ENCODE results near the gene MAGEB4.

MAGEB4 gene

GRCh38 chrX:30224536-30224935 lies 17.3 kb upstream of the MAGEB4 start:
- Histone ChIP-seq H3K18ac (ENCODE audit: low read length) (no peak overlapping the region), H2AK5ac (ENCODE audit: low read depth, low read length) (no peak overlapping the region), H2BK12ac (ENCODE audit: low read length) (no peak overlapping the region), H3K4me2 (ENCODE audit: insufficient read depth, low read length, poor library complexity, severe bottlenecking) (no peak overlapping the region), H3K4me3 (ENCODE audit: low read length in 2 of 2) (no peak overlapping the region), H3K4me1 (ENCODE audit: control insufficient read depth in 2 of 2, insufficient read depth in 1 of 2, low read depth in 1 of 2, low read length in 2 of 2) (peaks cover 0 to 2% of the 10 kb centered on the region in 2 donors), H3K4ac (ENCODE audit: low read length) (no peak overlapping the region), H4K8ac (ENCODE audit: low read depth, low read length) (no peak overlapping the region), H3K9ac (ENCODE audit: low read depth, low read length, poor library complexity) (no peak overlapping the region), H2BK5ac (ENCODE audit: low read length) (no peak overlapping the region), H3K36me3 (replicated peaks in 1 of 2; ENCODE audit: control insufficient read depth in 2 of 2, insufficient read depth in 2 of 2, low read length in 2 of 2) (no peaks in the 10 kb centered on the region), H2BK120ac (ENCODE audit: low read depth, low read length) (no peak overlapping the region), H3K27ac (replicated peaks; ENCODE audit: low read length) (no peak overlapping the region), H2AFZ (ENCODE audit: low read length) (no peak overlapping the region), H4K91ac (ENCODE audit: low read depth, low read length, poor library complexity) (no peak overlapping the region), H3K23ac (ENCODE audit: low read depth, low read length, poor library complexity) (no peak overlapping the region), H3K79me1 (ENCODE audit: low read depth, low read length) (no peaks in the 10 kb centered on the region), H3K14ac (ENCODE audit: low read length) (no peak overlapping the region), H3K27me3 (ENCODE audit: control insufficient read depth in 3 of 3, insufficient read depth in 3 of 3, low read depth in 1 of 3, low read length in 3 of 3) (no peaks in the 10 kb centered on the region), H3K9me3 (replicated peaks in 1 of 2; ENCODE audit: control insufficient read depth in 2 of 2, insufficient read depth in 1 of 2, low read depth in 1 of 2, low read length in 2 of 2) (no peaks in the 10 kb centered on the region), H2BK15ac (ENCODE audit: low read length) (no peak overlapping the region)
- DNase-seq (ENCODE audit: low spot score) = no peak
- no CpG with 5 or more reads among the region's 2 CpGs for WGBS, 2 donors (ENCODE audit: extremely low coverage in 2 of 2, insufficient read length in 2 of 2, insufficient replicate concordance in 1 of 2)

DNA sequence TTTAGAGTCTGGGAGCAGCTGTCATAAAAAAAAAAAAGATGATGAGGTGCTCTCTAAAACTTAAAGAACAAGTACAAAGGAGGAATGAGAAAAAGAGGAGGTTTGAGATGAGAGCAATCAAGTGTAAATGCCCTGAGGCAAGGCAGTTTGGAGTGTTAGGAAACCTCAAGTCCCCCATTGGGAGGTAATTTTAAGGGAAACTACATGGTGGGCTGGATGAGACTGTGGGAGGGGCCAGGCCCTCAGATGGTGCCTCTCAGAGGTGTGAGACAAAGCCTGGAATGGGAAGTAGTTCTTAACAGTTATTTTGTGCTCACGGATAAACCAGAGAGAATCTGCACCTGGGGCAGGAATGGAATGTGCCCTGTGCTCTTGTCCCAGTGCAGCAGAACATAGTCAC lies 13.3 kb upstream of the MAGEB4 start:
- H2BK12ac ChIP-seq (ENCODE audit: low read length) = no peak overlapping the region
- no peaks in the 10 kb centered on the region for H3K79me1 ChIP-seq (ENCODE audit: low read depth, low read length)
- no peak overlapping the region for H3K18ac ChIP-seq (ENCODE audit: low read length)
- no peaks in the 10 kb centered on the region for H3K36me3 ChIP-seq (replicated peaks in 1 of 2; ENCODE audit: control insufficient read depth in 2 of 2, insufficient read depth in 2 of 2, low read length in 2 of 2)
- H2BK15ac ChIP-seq (ENCODE audit: low read length) = no peak overlapping the region
- H3K27ac ChIP-seq (replicated peaks; ENCODE audit: low read length) = no peak overlapping the region
- H3K9me3 ChIP-seq (replicated peaks in 1 of 2; ENCODE audit: control insufficient read depth in 2 of 2, insufficient read depth in 1 of 2, low read depth in 1 of 2, low read length in 2 of 2) = no peaks in the 10 kb centered on the region
- H3K4ac ChIP-seq (ENCODE audit: low read length) = no peak overlapping the region
- no peak overlapping the region for H2AK5ac ChIP-seq (ENCODE audit: low read depth, low read length)
- no peak overlapping the region for H3K23ac ChIP-seq (ENCODE audit: low read depth, low read length, poor library complexity)
- H3K4me1 ChIP-seq (ENCODE audit: control insufficient read depth in 2 of 2, insufficient read depth in 1 of 2, low read depth in 1 of 2, low read length in 2 of 2) = peaks cover 0 to 2% of the 10 kb centered on the region in 2 donors
- H4K91ac ChIP-seq (ENCODE audit: low read depth, low read length, poor library complexity) = no peak overlapping the region
- no CpG with 5 or more reads among the region's 1 CpG for WGBS, 2 donors (ENCODE audit: extremely low coverage in 2 of 2, insufficient read length in 2 of 2, insufficient replicate concordance in 1 of 2)
- H3K4me3 ChIP-seq (ENCODE audit: low read length in 2 of 2) = no peak overlapping the region
- no peak for DNase-seq (ENCODE audit: low spot score)
- no peak overlapping the region for H3K9ac ChIP-seq (ENCODE audit: low read depth, low read length, poor library complexity)
- H3K4me2 ChIP-seq (ENCODE audit: insufficient read depth, low read length, poor library complexity, severe bottlenecking) = no peak overlapping the region
- no peaks in the 10 kb centered on the region for H3K27me3 ChIP-seq (ENCODE audit: control insufficient read depth in 3 of 3, insufficient read depth in 3 of 3, low read depth in 1 of 3, low read length in 3 of 3)
- H3K14ac ChIP-seq (ENCODE audit: low read length) = no peak overlapping the region
- H2BK120ac ChIP-seq (ENCODE audit: low read depth, low read length) = no peak overlapping the region
- no peak overlapping the region for H2BK5ac ChIP-seq (ENCODE audit: low read length)
- H4K8ac ChIP-seq (ENCODE audit: low read depth, low read length) = no peak overlapping the region
- H2AFZ ChIP-seq (ENCODE audit: low read length) = no peak overlapping the region

- H2BK120ac ChIP-seq (ENCODE audit: low read depth, low read length) = no peak within 1 kb of the TSS
- no peak within 1 kb of the TSS for H4K91ac ChIP-seq (ENCODE audit: low read depth, low read length, poor library complexity)
- H3K14ac ChIP-seq (ENCODE audit: low read length) = no peak within 1 kb of the TSS
- H3K4me2 ChIP-seq (ENCODE audit: insufficient read depth, low read length, poor library complexity, severe bottlenecking) = no peak within 1 kb of the TSS
- no peak within 1 kb of the TSS for H3K9ac ChIP-seq (ENCODE audit: low read depth, low read length, poor library complexity)
- no peaks in the 10 kb centered on the region for H3K27me3 ChIP-seq (ENCODE audit: control insufficient read depth in 3 of 3, insufficient read depth in 3 of 3, low read depth in 1 of 3, low read length in 3 of 3)
- no peak within 1 kb of the TSS for H3K27ac ChIP-seq (replicated peaks; ENCODE audit: low read length)
- peaks cover 0 to 2% of the 10 kb centered on the region in 2 donors for H3K4me1 ChIP-seq (ENCODE audit: control insufficient read depth in 2 of 2, insufficient read depth in 1 of 2, low read depth in 1 of 2, low read length in 2 of 2)
- H3K4me3 ChIP-seq (ENCODE audit: low read length in 2 of 2) = no peak within 1 kb of the TSS
- H2BK15ac ChIP-seq (ENCODE audit: low read length) = no peak within 1 kb of the TSS
- H3K18ac ChIP-seq (ENCODE audit: low read length) = no peak within 1 kb of the TSS
- H2BK5ac ChIP-seq (ENCODE audit: low read length) = no peak within 1 kb of the TSS
- no peak within 1 kb of the TSS for H3K23ac ChIP-seq (ENCODE audit: low read depth, low read length, poor library complexity)
- no peak within 1 kb of the TSS for H2BK12ac ChIP-seq (ENCODE audit: low read length)
- no peaks in the 10 kb centered on the region for H3K79me1 ChIP-seq (ENCODE audit: low read depth, low read length)
- no peak within 1 kb of the TSS for H4K8ac ChIP-seq (ENCODE audit: low read depth, low read length)
- no peak within 1 kb of the TSS for H2AFZ ChIP-seq (ENCODE audit: low read length)
- no peaks in the 10 kb centered on the region for H3K9me3 ChIP-seq (replicated peaks in 1 of 2; ENCODE audit: control insufficient read depth in 2 of 2, insufficient read depth in 1 of 2, low read depth in 1 of 2, low read length in 2 of 2)
- no peaks in the 10 kb centered on the region for H3K36me3 ChIP-seq (replicated peaks in 1 of 2; ENCODE audit: control insufficient read depth in 2 of 2, insufficient read depth in 2 of 2, low read length in 2 of 2)
- WGBS, 2 donors (ENCODE audit: extremely low coverage in 2 of 2, insufficient read length in 2 of 2, insufficient replicate concordance in 1 of 2) = no CpG with 5 or more reads among the region's 4 CpGs
- no peak within 1 kb of the TSS for H2AK5ac ChIP-seq (ENCODE audit: low read depth, low read length)
- no peak for DNase-seq (ENCODE audit: low spot score)
- no peak within 1 kb of the TSS for H3K4ac ChIP-seq (ENCODE audit: low read length)
Measured at GRCh38 chrX:30230395-30230794, 11.4 kb upstream of the MAGEB4 start, which contains the start of gene MAGEB3. TSS of gene MAGEB3 (plus strand) at chrX:30230657. CDS start at chrX:30235925, 5,268 bp downstream.

DNA sequence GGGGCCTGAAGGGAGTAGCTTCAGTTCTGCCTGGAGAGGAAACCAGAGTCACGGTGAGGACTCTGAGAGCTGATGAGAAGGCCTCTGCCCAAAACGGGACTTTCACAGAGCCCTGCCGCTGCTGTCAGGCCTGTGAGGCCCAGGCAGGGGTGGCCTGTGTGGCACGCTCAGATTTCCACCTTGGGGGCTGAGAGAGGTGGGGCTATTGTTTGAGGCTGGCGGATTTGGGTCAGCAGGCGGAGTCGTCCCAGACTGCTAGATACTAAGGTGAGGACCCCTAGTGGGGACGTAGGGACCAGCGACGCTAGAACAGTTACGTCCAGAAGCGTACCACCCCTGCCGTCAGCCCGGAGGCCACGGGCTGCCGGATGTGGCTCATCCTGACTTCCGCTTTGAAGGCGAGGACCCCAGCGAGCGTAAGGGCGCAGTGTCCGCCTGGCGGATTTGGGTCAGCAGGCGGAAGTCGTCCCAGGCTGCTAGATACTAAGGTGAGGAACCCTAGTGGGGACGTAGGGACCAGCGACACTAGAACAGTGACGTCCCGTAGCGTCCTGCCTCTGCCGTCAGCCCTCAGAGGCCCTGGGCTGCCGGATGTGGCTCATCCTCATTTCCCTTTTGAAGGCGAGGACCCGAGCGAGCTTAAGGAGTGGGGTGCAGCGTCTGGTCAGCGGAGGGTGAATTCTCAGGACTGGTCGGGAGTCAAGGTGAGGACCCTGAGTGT lies 5.1 kb downstream of the MAGEB4 start, which contains the start of gene MAGEB1:
MAGEB1 (plus strand) TSS at position 378 of the 721 bp plus-strand sequence. CDS start 3,348 bp downstream, outside the sequence.
- no peak within 1 kb of the TSS for H2AFZ ChIP-seq (ENCODE audit: low read length)
- no peak within 1 kb of the TSS for H3K18ac ChIP-seq (ENCODE audit: low read length)
- DNase-seq (ENCODE audit: low spot score) = no peak
- no peaks in the 10 kb centered on the region for H3K79me1 ChIP-seq (ENCODE audit: low read depth, low read length)
- no peak within 1 kb of the TSS for H3K4me3 ChIP-seq (ENCODE audit: low read length in 2 of 2)
- H3K23ac ChIP-seq (ENCODE audit: low read depth, low read length, poor library complexity) = no peak within 1 kb of the TSS
- no peak within 1 kb of the TSS for H2BK120ac ChIP-seq (ENCODE audit: low read depth, low read length)
- H3K9me3 ChIP-seq (replicated peaks in 1 of 2; ENCODE audit: control insufficient read depth in 2 of 2, insufficient read depth in 1 of 2, low read depth in 1 of 2, low read length in 2 of 2) = no peaks in the 10 kb centered on the region
- no peak within 1 kb of the TSS for H3K27ac ChIP-seq (replicated peaks; ENCODE audit: low read length)
- H3K4me2 ChIP-seq (ENCODE audit: insufficient read depth, low read length, poor library complexity, severe bottlenecking) = no peak within 1 kb of the TSS
- H3K4ac ChIP-seq (ENCODE audit: low read length) = no peak within 1 kb of the TSS
- H3K27me3 ChIP-seq (ENCODE audit: control insufficient read depth in 3 of 3, insufficient read depth in 3 of 3, low read depth in 1 of 3, low read length in 3 of 3) = no peaks in the 10 kb centered on the region
- no peak within 1 kb of the TSS for H2BK15ac ChIP-seq (ENCODE audit: low read length)
- no peak within 1 kb of the TSS for H3K14ac ChIP-seq (ENCODE audit: low read length)
- no peak within 1 kb of the TSS for H2BK5ac ChIP-seq (ENCODE audit: low read length)
- no CpG with 5 or more reads among the region's 38 CpGs for whole genome bisulfite sequencing, 2 donors (ENCODE audit: extremely low coverage in 2 of 2, insufficient read length in 2 of 2, insufficient replicate concordance in 1 of 2)
- no peaks in the 10 kb centered on the region for H3K4me1 ChIP-seq (ENCODE audit: control insufficient read depth in 2 of 2, insufficient read depth in 1 of 2, low read depth in 1 of 2, low read length in 2 of 2)
- no peak within 1 kb of the TSS for H2AK5ac ChIP-seq (ENCODE audit: low read depth, low read length)
- H4K91ac ChIP-seq (ENCODE audit: low read depth, low read length, poor library complexity) = no peak within 1 kb of the TSS
- no peaks in the 10 kb centered on the region for H3K36me3 ChIP-seq (replicated peaks in 1 of 2; ENCODE audit: control insufficient read depth in 2 of 2, insufficient read depth in 2 of 2, low read length in 2 of 2)
- H2BK12ac ChIP-seq (ENCODE audit: low read length) = no peak within 1 kb of the TSS
- no peak within 1 kb of the TSS for H3K9ac ChIP-seq (ENCODE audit: low read depth, low read length, poor library complexity)
- H4K8ac ChIP-seq (ENCODE audit: low read depth, low read length) = no peak within 1 kb of the TSS

Data from neuronal stem cell (in vitro differentiated cells).